HG02571 (cell line): ENCODE results near the gene RARB.

ENCODE experiments used
- ATAC-seq: cut with Tn5 transposase; IDR thresholded peaks from one replicate; pipeline ENCODE4 v1.9.1; 2021; ENCODE audit warnings: mild to moderate bottlenecking, moderate library complexity; ENCODE audit not compliant: unreplicated experiment

RARB gene

DNA sequence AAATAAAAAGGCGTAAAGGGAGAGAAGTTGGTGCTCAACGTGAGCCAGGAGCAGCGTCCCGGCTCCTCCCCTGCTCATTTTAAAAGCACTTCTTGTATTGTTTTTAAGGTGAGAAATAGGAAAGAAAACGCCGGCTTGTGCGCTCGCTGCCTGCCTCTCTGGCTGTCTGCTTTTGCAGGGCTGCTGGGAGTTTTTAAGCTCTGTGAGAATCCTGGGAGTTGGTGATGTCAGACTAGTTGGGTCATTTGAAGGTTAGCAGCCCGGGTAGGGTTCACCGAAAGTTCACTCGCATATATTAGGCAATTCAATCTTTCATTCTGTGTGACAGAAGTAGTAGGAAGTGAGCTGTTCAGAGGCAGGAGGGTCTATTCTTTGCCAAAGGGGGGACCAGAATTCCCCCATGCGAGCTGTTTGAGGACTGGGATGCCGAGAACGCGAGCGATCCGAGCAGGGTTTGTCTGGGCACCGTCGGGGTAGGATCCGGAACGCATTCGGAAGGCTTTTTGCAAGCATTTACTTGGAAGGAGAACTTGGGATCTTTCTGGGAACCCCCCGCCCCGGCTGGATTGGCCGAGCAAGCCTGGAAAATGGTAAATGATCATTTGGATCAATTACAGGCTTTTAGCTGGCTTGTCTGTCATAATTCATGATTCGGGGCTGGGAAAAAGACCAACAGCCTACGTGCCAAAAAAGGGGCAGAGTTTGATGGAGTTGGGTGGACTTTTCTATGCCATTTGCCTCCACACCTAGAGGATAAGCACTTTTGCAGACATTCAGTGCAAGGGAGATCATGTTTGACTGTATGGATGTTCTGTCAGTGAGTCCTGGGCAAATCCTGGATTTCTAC is at the start of gene RARB:
Gene RARB, plus strand, starts transcription at position 322 of the 847 bp plus-strand sequence. Its CDS starts 469 bp downstream, at position 791.
- no peak for ATAC-seq

GRCh38 chr3:25378786-25379311 is 49.2 kb upstream of the RARB start:
- no peak for ATAC-seq

- no peak for ATAC-seq
These were observed 47.8 kb upstream of the RARB start for GRCh38 chr3:25380222-25380739.

DNA sequence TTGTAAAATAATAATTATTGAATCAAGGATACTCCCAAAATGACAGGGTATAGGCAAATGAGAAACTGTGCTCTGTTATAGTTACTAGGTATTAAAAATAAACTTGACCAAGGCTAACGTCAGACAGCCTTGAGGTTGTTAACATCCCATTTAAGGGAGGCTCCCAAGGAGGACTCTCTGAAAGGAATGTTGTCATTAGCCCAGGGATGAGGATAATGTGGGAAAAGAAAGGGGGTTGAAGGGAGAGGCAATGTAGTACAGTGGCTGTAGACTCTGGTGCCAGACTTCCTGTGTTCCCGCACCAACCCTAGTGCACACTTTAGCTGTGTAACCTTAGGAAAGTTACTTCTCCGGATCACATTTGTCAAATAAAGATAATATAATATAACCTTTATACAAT is 47.0 kb upstream of the RARB start:
- ATAC-seq, result no peak

DNA sequence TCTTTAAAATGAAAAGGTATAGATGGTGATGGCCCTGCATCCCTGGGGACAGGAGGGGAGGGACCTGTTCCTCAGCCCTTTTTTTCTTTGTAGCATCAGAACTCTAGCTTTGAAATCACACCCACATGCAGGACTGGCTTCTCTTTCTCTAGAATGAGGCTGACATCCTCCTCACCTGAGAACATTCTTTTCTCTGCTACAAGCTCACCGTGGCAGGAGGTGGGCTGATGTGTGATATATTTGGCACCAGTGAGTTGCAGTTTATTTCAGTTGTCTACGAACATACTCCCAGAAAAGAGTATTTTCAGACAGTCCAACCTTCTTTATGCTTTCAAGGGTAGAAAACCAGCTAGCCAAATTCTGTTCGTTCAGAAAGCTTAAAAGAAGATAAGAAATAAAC is 43.6 kb upstream of the RARB start:
- ATAC-seq, result no peak

- ATAC-seq, result no peak
These were observed 42.1 kb upstream of the RARB start for GRCh38 chr3:25385807-25386460.

DNA sequence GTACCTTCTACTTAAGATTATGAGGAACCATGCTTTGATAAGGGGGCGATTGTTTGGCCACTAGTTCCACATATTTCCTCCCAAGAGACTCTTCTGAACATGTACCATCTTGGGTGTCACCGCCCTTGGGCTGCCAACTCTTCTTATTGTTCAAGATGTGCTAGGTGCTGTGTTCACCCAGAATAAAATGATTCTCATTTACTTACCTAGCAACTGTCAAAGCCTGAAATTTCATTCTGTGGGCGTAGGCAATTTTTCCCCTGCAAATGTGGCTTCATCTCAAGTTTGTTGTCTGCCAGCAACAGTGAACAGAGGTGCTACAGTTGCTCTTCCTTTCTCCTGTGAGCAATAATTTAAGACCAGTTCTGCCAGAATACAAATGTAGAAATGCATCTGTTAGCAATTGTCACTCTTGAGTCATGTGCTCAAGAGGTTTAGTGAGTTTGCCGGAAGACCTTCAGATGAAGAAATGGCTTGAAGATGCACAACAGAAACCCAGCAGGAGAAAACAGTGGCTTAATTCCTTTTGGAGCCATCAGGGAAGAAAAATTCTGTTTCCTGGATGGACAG is 41.3 kb upstream of the RARB start:
- ATAC-seq, result no peak

DNA sequence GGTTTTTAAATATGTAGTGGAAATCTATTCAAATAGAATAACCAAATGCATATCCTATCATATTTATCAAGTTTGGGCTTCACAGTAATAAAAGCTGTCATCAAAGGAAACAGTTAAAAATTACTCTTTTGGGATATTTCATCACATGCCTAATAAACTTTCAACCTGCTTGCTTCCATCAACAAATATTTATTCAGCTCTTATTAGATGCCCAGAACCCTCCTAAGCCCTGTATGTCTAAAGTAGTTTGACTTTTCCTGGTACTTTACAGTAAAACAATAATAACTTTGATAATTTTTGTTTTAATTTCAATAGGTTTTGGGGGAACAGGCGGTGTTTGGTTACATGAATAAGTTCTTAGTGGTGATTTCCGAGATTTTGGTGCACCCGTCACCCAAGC is 37.5 kb upstream of the RARB start:
- no peak for ATAC-seq

GRCh38 chr3:25396251-25396650 is 31.8 kb upstream of the RARB start:
- no peak for ATAC-seq

- ATAC-seq, result no peak
These were observed 31.4 kb upstream of the RARB start for GRCh38 chr3:25396686-25397085.

DNA sequence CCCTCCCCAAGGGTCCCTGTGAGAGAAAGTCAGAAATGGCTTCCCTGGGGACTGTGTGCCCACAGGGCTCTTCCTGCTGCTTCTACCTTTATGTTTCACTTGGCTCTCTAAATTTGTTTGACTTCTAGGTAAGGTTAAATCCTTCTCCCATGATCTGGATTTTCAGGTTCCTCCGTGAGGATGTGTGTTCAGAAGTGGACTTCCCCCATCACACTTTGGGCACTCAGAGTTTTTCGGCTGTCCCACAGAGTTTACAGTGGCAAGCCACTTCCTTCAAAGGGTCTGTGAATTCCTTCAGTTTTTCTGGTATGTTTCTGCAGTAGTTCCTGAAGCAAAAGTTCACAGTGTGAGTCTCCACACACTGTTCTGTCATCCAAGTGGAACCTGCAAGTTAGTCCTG is 30.9 kb upstream of the RARB start:
- ATAC-seq, result no peak

DNA sequence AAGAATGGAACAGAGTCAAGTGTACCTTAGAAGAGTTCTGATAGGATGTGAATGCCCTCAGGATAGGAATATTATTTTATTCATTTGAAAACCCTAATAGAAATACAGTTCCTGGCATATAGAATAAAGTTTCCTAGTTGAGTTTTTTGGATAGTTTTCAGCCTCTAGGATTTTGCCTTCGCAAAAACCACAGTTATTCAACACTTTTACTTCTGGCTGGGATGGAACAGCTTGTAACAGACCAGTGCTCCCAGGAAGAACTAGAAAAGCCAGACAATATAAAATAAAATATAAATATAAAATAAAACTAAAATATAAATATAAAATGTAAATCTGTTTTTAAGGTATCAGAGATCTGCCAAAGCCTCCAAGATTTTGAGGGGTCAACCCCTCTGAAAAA is 27.5 kb upstream of the RARB start:
- ATAC-seq, result no peak

GRCh38 chr3:25403968-25404367 is 24.1 kb upstream of the RARB start:
- no peak for ATAC-seq

GRCh38 chr3:25404569-25404968 is 23.5 kb upstream of the RARB start:
- no peak for ATAC-seq

DNA sequence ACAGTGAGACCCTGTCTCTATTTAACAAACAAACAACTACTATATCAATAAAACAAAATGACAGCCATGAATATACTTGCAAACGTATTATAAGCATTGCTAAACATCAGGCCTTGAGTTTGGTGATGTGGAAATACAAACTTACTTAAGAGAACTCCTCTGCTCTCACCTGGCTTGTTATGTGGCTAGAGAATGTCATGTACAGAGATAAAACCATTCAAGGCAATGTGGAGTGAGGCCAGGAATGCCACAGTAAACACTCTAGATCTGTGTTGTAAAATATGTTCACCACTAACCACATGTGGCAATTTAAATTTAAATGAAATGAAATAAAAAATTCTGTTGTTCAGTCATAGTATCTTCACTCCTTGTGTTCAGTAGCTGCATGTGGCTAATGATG is 22.7 kb upstream of the RARB start:
- ATAC-seq, result no peak

DNA sequence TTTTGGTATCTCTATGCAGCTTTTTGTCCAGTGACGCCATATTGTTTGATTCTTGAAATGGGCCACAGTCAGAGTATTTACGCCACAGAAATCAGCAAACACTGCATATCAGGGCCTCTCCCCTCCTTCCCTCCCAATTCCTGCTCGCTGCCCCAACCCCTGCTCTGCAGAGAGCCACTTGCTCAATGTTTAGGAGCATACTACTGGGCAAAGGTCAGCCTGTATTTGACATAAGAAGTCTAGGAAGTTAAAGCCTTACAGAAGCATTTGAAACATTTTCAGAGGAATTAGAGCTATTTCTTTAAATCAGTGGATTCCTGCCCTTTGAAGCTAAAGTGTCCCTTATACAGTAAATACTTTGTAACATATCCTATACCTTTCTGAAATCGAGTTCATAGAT is 17.4 kb upstream of the RARB start:
- ATAC-seq, result no peak

DNA sequence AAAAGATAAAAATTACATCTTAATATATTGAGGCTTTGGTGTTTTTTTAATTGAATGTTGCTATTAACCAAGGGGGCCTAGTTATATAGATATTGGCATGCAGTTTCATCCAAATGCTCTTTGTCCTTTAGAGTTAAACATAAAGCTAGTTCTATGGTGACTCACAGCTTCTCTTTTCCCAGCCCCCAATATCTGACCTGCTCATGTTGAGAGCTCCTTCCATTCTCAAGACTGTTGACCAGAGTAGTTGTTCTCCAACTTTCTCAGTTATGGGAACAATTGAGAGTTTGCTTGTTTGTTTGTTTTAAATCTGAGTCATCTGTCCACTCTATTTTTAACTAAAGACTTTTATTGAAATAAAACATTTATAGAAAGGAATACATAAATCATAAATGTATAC is 15.8 kb upstream of the RARB start:
- no peak for ATAC-seq

DNA sequence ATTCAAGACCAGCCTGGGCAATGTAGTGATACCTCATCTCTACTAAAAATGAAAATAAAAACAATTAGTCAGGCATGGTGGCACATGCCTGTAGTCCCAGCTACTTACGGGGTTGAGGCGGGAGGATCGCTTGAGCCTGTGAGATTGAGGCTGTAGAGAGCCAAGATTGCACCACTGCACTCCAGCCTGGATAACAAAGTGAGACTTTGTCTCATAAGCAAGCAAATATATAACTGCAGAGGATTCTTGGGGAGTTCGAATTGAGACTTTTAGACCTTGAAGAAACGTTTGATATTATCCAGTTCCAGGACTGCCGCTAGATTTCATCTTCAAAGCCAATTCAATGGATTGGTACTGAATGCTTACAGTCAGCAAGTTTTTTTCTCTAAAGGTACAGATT is 11.9 kb upstream of the RARB start:
- ATAC-seq, result no peak

GRCh38 chr3:25418596-25418995 is 9.5 kb upstream of the RARB start:
- no peak for ATAC-seq

- ATAC-seq, result no peak
These were observed 8.8 kb upstream of the RARB start for GRCh38 chr3:25419251-25419650.

GRCh38 chr3:25420147-25420546 is 7.9 kb upstream of the RARB start:
- no peak for ATAC-seq

GRCh38 chr3:25420885-25421284 is 7.2 kb upstream of the RARB start:
- no peak for ATAC-seq
